ENCODE measurements around the gene SOSTDC1. TPM values are rescaled to one million over a fixed set of nuclear protein-coding genes. Genes with fewer than 3 reads are reported as not detected.
"Not testable (repeated sequence)": the region's sequence is repeated elsewhere in the genome, so short reads cannot be mapped to it uniquely, and the experiment has no call there.

The SOSTDC1 gene
- total RNA-seq, 1 experiment from 2014 or later, result 21.1 TPM

DNA sequence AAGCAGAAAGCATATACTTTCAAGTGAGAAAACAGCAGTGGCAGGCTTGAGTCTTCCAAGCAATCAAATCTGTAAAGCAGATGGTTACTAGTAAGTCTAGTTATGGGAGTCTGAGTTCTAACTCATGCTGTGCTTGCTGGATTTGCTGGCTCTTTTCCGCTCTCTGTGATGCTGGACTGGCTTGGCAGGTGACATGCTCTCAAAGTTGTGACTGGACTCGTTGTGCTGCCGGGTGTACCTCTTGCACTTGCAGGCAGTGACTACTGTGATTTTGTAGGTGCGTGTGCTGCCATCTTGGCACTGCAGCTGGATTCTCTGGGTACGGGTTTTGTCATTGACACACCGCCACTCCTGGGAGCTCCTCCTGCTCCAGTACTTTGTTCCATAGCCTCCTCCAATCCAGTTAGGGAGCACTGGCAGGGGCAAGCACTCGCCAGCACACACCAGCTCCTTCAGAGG, 3.1 kb downstream of the SOSTDC1 start:
- no peak for DNase-seq (ENCODE audit: low spot score)

- no peak for DNase-seq (ENCODE audit: low spot score)
These were observed 4.6 kb downstream of the SOSTDC1 start for GRCh38 chr7:16460789-16461493.

GRCh38 chr7:16456303-16456702, 9.2 kb downstream of the SOSTDC1 start:
- DNase-seq (ENCODE audit: low spot score), result not testable (repeated sequence)

DNA sequence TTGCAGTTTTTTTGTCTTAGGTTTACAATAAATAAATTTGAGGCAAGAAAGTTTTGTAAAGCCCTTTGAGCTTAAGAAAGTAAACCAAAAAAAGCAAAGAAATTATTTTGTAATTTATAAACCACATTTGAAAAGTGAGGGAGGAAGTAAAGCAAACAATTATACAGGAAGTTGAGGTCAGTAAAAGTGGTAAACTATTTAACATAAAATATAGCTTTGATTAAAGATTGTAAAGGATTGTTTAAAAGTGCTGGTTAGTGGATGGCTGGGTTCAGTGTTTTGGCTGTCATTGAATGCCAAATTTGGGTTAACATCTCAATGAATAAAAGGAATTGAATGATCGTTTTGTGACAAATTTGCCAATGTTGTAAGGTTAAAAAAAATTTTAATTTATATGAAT, 9.9 kb downstream of the SOSTDC1 start:
- no peak for DNase-seq (ENCODE audit: low spot score)

DNA sequence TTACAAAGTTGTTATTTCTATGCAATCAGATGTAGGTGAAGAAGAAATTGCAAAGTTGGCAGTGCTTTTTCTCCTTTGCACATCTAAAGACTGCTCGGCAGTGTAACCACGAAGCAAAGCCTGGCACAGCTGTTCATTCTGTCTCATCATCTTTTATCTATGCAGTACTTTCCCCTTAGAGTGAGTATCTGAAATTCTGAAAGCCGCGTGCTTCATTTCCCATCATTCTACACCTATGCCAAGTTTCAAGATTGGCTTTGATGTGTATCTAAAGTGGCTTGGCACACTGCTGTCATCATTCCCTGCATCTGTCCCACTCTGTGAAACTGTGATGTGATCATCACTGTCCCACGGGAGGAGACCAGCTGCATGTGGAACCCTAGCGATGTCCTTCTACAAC, 15.2 kb downstream of the SOSTDC1 start:
- DNase-seq (ENCODE audit: low spot score), result no peak

- DNase-seq (ENCODE audit: low spot score), result no peak
These were observed 17.7 kb downstream of the SOSTDC1 start for GRCh38 chr7:16447876-16448275.

- no peak for DNase-seq (ENCODE audit: low spot score)
These were observed 19.0 kb downstream of the SOSTDC1 start for GRCh38 chr7:16446508-16446907.

DNA sequence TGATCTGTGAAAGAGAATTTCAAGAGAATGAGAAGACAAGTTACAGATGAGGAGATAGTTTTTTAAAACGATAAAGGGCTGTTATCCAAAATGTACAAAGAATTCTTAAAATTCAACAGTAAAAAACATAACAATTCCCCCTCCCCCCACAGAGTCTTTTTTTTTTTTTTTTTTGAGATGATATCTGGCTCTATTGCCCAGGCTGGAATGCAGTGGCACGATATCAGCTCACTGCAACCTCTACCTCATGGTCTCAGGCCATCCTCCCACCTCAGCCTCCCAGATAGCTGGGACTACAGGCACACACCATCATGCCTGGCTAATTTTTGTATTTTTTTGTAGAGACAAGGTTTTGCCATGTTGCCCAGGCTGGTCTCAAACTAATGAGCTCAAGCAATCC, 21.7 kb downstream of the SOSTDC1 start:
- not testable (repeated sequence) for DNase-seq (ENCODE audit: low spot score)

DNA sequence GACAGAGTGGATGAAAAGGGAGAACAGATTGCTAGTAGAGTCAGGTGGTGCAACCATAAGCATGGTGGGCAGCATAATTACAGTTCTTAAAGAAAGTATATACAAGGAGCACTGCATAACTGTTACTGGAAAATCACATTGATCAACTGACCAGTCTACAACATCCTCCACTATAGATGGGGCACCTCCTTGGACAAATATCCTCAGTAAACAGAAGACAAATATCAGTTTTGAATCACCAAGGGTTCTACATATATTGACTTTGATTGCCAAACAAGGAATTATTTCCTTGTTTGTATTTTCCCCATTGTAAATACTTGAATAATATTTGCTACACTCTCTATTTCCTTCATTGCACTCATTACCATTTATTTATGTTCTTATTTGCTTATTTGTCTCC, 26.6 kb downstream of the SOSTDC1 start:
- DNase-seq (ENCODE audit: low spot score), result no peak

DNA sequence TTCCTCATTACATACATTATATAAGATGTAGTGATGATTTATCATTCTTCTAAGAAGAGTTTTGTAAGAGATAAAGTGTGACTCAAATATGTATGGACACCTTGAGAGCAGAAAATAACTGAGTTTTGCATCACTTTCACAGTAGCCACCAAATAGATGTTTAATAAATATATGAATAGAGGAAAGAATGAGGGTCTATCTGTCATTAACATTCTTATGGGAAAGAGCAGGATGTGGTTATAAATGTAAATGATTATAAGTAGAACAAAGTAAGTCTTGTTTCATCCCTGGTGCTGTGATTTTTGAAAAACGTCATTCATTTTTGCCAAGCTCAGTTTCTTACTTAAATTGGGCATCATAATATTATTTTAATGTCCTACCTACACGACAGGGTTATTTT, 29.2 kb downstream of the SOSTDC1 start:
- no peak for DNase-seq (ENCODE audit: low spot score)

DNA sequence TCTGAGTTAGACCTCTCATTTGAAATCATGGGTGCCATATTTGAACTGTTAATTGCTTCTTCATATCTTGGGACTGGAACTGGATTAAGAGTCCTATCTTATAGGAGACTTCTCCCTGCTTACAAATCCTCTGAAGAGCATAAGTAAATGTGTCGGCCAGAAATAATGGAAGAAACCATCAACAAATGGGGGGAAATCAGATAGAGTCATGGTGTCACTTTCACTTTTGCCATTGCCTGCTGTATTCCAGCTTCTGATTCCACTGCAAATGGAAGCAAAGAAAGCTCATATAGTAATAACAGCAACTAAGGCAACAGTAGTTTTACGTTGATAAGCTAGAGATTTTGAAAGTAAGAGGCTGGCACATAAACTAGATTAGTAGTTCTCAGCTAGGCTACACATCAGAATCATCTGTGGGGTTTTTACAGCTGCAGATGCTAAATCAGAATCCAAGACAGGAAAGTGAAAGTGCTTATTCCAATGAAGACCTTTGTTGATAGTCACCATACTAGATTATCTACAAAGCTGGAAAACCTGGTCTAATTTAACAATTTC, 31.9 kb downstream of the SOSTDC1 start:
- DNase-seq (ENCODE audit: low spot score), result no peak

DNA sequence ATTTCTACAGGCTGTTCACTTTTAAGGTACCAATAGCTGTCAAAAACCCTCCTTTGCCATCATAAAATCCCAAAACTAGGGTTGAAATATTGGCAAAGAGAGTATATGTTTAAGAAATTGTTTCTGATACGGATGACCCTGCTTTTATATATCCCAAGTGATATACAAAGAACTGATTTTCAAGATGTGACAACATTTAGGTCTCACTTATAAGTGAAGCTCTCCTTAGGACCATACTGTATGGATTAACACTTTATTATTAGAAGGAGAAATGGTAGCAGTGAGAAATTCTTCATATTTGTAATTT, 33.2 kb downstream of the SOSTDC1 start:
- no peak for DNase-seq (ENCODE audit: low spot score)

DNA sequence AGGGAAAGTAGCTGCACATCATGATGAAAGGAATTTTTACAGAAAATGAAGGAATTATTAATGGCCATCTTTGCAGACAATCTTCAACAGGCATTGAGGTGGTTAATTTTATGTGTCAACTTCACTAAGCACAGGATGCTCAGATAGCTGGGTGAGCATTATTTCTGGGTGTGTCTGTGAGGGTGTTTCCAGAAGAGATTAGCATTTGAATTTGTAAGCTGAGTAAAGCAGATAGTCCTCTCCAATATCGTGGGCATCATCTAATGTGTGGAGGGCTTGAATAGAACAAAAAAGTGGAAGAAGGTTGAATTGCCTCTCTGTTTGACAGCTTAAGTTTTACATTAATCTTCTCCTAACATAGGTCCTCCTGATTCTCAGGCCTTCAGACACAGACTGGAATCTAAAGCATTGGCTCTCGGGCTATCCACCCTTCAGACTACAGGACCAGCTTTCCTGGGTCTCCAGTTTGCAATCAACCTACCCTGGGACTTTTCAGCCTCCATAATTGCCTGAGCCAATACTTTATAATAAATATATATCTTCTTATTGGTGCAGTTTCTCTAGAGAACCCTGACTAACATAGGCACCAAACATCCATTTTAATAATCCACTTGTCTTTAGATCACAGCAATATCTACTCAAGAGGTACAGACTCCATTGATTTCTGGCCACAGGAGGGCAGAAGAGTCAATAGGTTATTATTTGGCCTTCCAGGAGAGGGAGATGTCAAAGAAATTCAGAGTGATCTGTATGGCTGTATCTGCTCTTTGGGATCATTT, 33.7 kb downstream of the SOSTDC1 start:
- DNase-seq (ENCODE audit: low spot score), result peak; percentile 81

GRCh38 chr7:16430133-16430532, 35.4 kb downstream of the SOSTDC1 start:
- no peak for DNase-seq (ENCODE audit: low spot score)

DNA sequence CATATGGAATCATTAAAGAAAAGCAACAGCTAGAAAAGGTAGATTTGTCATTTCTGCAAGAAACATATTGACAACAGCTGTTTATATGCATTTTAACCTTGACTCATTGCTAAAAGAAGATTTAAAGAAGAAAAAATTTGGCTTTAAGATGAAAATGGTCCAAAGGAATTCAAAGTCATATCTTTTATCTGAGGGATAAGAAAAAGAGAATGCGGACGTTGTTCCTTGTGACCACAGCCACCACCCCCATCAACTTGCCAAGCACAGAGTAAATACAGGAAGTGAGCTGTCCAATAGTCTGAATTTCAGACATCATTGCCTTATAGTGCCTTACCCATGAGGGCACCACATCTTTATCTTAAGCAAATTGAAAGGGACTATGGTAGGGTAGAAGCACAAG, 36.9 kb downstream of the SOSTDC1 start:
- peak; percentile 75 for DNase-seq (ENCODE audit: low spot score)

DNA sequence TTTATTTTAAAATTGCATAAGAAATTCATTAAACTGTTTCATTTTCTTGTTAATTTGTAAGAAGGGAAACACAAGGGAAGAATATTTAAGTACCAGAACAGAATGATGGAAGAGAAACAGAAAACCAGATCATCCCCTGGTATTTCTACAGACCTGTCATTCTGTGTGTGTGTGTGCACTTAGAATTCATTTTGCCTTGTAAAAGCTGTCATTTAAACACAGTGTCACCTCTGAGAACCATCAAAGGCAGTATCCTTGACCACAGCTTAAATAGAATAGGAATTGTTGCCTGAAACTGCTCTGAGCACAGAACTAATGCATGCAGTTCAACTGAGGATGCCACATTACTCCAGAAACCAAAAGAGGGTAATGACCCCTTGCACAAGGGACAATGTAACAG, 37.4 kb downstream of the SOSTDC1 start:
- no peak for DNase-seq (ENCODE audit: low spot score)

- no peak for DNase-seq (ENCODE audit: low spot score)
These were observed 41.8 kb downstream of the SOSTDC1 start for GRCh38 chr7:16423761-16424160.

- no peak for DNase-seq (ENCODE audit: low spot score)
These were observed 42.6 kb downstream of the SOSTDC1 start for GRCh38 chr7:16422917-16423316.

- DNase-seq (ENCODE audit: low spot score), result no peak
These were observed 43.5 kb downstream of the SOSTDC1 start for GRCh38 chr7:16422103-16422435.

DNA sequence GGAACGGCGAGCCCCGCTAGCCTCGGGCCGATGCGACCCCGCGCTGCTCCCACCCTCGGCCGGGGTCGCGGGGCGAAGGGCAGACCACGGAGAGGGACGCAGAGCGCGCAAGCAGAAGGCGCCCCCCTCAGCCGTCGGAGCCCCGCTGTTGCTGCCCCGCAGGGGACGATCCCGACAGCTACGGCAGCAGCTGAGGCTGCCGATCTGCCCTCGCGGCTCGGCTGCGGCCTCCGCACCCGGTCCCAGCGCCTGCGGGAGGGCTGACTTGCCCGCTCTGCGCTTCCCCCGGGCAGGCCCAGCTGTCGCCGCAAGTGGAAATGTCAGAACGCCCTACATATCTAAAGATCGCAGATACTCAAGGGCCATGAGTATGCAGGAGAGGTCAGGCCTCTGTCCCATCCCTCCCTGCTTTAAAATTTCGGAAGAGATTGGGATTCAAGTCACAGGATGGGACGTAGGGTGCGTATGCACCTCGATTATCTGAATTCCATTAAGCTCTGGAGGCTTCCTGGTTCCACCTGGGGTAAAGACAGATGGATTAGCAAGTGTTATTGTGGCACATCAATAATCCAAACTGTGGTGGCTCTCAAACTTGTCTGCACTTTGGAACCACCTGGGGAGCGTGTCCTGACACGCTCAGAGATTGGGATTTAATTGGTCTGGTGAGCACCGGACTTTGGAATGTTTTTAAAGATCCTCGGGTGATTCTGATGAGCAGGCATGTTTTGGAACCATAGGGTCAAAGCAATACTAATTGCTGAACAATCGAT, 44.0 kb downstream of the SOSTDC1 start, which contains the start of gene CRPPA:
TSS of gene CRPPA (minus strand) at position 206 of the 770 bp plus-strand sequence. CDS start 216 bp downstream, outside the sequence.
- DNase-seq (ENCODE audit: low spot score), result peak; percentile 74

- peak; percentile 97 for DNase-seq (ENCODE audit: low spot score)
These were observed 44.7 kb downstream of the SOSTDC1 start for GRCh38 chr7:16420649-16421332.

- no peak for DNase-seq (ENCODE audit: low spot score)
These were observed 45.2 kb downstream of the SOSTDC1 start for GRCh38 chr7:16420329-16420648.
